Kidney epithelial cell (primary cell): Measurements from ENCODE around the gene ST6GAL1. TPM values are rescaled to one million over a fixed set of nuclear protein-coding genes. Genes with fewer than 3 reads are reported as not detected.

Source experiments
- DNase-seq: peaks from one replicate; pipeline ENCODE4 v3.0.0-alpha.2; 2010; ENCODE audit warnings: low read depth
- H3K27me3 ChIP-seq: 2 replicates; pipeline ENCODE4 v1.6.0; 2011; ENCODE audit warnings: low read length; ENCODE audit not compliant: control insufficient read depth, insufficient read depth
- H3K36me3 ChIP-seq: 2 replicates; pipeline ENCODE4 v1.5.1; 2011; ENCODE audit warnings: low read length; ENCODE audit not compliant: control insufficient read depth, insufficient read depth
- H3K4me3 ChIP-seq: 2 replicates; pipeline ENCODE4 v1.5.1; 2011; ENCODE audit warnings: low read depth, mild to moderate bottlenecking, control low read depth, low read length
- total RNA-seq: library from RNA; depleted of rRNA; stranded (reverse); fragments of >200 nt; gene quantifications from 2 replicates; pipeline ENCODE4 v1.2.3, GENCODE V29; 2015
- TF ChIP-seq, protein P1 (sequence below): IDR thresholded peaks from 2 replicates; pipeline ENCODE4 v1.5.1; 2011; ENCODE audit warnings: mild to moderate bottlenecking, moderate library complexity, low read length, control low read depth, inconsistent platforms; ENCODE audit not compliant: insufficient read depth, poor library complexity, severe bottlenecking

The ST6GAL1 gene
- total RNA-seq, 1 donor from 2014 or later: 44.7 TPM

DNA sequence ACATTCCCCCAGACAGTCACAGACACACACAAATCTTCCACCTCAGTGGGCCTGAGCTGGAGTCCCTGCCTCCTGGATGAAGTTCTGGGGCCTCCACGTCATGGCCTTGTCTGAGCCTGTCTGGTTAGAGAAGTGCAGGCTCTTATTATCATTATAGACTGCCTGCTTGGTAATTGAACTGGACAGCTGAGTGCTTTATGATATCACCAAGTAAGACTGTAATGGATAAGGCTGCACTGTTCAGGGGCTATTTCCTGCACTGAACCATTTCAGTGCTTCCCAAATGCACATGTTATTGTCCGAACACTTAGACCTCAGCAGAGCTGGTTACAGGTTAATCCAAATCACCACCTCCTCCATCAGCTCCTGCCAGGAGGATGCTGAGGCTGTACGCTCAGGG lies 8.7 kb upstream of the ST6GAL1 start:
- Histone ChIP-seq H3K4me3 (no peak overlapping the region), H3K36me3 (no peaks in the 10 kb centered on the region), H3K27me3 (no peaks in the 10 kb centered on the region)
- TF ChIP-seq, protein P1, sequence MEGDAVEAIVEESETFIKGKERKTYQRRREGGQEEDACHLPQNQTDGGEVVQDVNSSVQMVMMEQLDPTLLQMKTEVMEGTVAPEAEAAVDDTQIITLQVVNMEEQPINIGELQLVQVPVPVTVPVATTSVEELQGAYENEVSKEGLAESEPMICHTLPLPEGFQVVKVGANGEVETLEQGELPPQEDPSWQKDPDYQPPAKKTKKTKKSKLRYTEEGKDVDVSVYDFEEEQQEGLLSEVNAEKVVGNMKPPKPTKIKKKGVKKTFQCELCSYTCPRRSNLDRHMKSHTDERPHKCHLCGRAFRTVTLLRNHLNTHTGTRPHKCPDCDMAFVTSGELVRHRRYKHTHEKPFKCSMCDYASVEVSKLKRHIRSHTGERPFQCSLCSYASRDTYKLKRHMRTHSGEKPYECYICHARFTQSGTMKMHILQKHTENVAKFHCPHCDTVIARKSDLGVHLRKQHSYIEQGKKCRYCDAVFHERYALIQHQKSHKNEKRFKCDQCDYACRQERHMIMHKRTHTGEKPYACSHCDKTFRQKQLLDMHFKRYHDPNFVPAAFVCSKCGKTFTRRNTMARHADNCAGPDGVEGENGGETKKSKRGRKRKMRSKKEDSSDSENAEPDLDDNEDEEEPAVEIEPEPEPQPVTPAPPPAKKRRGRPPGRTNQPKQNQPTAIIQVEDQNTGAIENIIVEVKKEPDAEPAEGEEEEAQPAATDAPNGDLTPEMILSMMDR: no peak
- no peak for DNase-seq

DNA sequence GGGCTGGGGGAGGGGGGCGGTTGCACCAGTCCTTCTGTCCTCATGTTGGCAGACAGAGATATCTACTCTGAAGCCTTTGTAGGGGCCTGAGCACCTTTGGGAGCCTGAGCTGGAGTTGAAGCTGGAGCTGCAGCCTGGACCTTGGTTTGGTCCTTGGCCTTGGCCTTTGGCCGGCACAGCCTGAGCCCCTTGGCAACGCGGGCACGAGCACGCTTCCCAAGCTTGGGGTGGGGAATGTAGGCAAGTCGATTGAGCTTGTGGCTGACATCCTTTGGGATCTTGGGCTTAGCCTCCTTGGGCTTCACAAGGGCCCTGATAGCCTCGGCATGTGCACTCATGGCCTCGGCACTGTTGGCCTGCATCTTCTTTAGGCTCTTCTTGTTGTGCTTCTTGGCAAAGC lies 8.1 kb upstream of the ST6GAL1 start:
- DNase-seq: no peak
- TF ChIP-seq, protein P1: no peak

DNA sequence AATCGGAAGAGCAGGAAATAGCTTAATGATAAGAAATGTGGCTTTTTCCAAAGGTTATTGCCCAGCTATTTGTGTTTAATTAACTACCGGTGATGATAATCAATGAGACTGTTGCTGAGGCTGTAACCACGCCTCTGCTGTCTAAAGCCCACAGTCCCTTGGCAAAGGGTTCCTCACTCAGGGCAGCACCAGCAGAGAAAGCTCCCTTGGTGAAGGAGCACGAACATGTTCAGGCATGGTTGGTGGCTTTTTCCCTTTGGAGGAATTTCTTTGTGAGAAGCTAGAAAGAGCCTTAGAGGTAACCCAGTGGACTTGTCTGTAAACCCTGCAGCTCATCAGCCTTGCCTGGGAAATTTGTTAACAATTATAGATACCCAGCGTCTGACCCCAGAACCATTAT lies 7.5 kb upstream of the ST6GAL1 start:
- H3K4me3 ChIP-seq: no peak overlapping the region
- DNase-seq: no peak
- no peaks in the 10 kb centered on the region for H3K27me3 ChIP-seq
- H3K36me3 ChIP-seq: no peaks in the 10 kb centered on the region
- TF ChIP-seq, protein P1: no peak

More for the DNA sequence above, 8.1 kb upstream of the ST6GAL1 start:
- Histone ChIP-seq H3K36me3 (no peaks in the 10 kb centered on the region), H3K27me3 (no peaks in the 10 kb centered on the region), H3K4me3 (no peak overlapping the region)

- Histone ChIP-seq H3K4me3 (no peak overlapping the region), H3K36me3 (no peaks in the 10 kb centered on the region), H3K27me3 (no peaks in the 10 kb centered on the region)
- DNase-seq: no peak
- TF ChIP-seq, protein P1: no peak
Measured at GRCh38 chr3:186923241-186923640, 7.1 kb upstream of the ST6GAL1 start.

DNA sequence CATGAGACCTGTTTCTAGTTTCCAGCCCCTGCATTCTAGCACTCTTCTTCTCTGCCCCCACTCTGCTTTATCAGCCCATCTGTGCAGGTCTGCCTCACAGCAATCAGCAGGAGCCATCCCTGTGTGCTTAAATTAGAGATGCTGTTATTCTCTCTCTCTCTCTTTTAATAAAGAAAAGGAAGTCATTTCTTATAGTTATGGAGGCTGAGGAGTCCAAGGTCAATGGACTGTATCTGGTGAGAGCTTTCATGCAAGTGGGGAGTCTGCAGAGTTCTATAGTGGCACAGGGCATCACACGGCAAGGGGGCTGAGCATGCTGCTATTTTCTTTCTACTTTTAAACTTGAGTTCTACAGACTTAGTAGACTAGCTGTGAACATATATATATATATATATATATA lies 4.5 kb upstream of the ST6GAL1 start:
- Histone ChIP-seq H3K4me3 (no peak overlapping the region), H3K27me3 (no peaks in the 10 kb centered on the region), H3K36me3 (no peaks in the 10 kb centered on the region)
- TF ChIP-seq, protein P1: no peak
- DNase-seq: no peak

DNA sequence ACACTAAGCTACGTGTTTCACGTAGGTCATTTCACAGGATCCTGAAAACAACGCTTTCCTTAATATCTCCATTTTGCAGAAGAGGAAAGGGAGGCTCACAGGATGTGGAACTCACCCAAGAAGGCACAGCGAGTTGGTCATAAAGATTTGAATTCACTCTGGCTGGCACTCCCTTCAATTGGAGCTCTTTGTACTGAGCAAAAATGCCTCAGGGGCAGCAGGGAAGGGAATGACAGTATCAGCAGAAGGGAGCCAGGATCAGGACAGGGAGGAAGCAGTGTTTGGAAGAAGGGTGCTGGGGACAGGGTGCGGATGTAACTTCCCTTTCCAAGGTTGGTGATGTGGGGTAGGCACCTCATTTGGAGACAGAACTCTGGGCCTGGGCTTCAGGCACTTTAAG lies 1.1 kb upstream of the ST6GAL1 start:
- no peak for DNase-seq
- no peaks in the 10 kb centered on the region for H3K27me3 ChIP-seq

More for the DNA sequence above, 1.1 kb upstream of the ST6GAL1 start:
- H3K4me3 ChIP-seq: no peak overlapping the region
- TF ChIP-seq, protein P1: no peak
- H3K36me3 ChIP-seq: no peaks in the 10 kb centered on the region
